Keratinocyte (primary cell): ENCODE results near the gene GPR157.

ENCODE experiments used
- CTCF ChIP-seq, 3 experiments: IDR thresholded peaks in 1 of 3; conservative IDR thresholded peaks in 1 of 3; optimal IDR thresholded peaks in 1 of 3; 2 replicates in 2 of 3; 3 replicates in 1 of 3; pipeline versions ENCODE3 to v1.5.1; 2011; ENCODE audit warnings: low read length in 3 of 3, mild to moderate bottlenecking in 3 of 3, moderate library complexity in 2 of 3, control low read depth in 1 of 3, inconsistent platforms in 1 of 3; ENCODE audit not compliant: insufficient read depth in 2 of 3; ENCODE audit errors: extremely low read depth in 1 of 3
- EZH2 ChIP-seq: IDR thresholded peaks from one replicate; pipeline ENCODE4 v1.6.1; 2012; ENCODE audit warnings: inconsistent platforms, mild to moderate bottlenecking, low read length, moderate library complexity

- TF ChIP-seq CTCF (optimal IDR thresholded peaks at IDR 0.05 in 1 of 3, IDR thresholded peaks at IDR 0.05 in 1 of 3, conservative IDR thresholded peaks at IDR 0.05 in 1 of 3; ENCODE audit: extremely low read depth in 1 of 3, insufficient read depth in 2 of 3, low read length in 3 of 3): no peak
- no peak for TF ChIP-seq EZH2
Observed at GRCh38 chr1:9086796-9087195, 42.1 kb downstream of the GPR157 start.
